Dedifferentiated amniotic fluid mesenchymal stem cell (primary cell): Measurements from ENCODE around the gene GSTM1.
"Not testable (repeated sequence)": the region's sequence is repeated elsewhere in the genome, so short reads cannot be mapped to it uniquely, and the experiment has no call there.

ENCODE experiments used
- DNase-seq: peaks from one replicate; pipeline ENCODE4 v3.0.0-alpha.2; 2016; ENCODE audit errors: extremely low spot score

Gene GSTM1

DNA sequence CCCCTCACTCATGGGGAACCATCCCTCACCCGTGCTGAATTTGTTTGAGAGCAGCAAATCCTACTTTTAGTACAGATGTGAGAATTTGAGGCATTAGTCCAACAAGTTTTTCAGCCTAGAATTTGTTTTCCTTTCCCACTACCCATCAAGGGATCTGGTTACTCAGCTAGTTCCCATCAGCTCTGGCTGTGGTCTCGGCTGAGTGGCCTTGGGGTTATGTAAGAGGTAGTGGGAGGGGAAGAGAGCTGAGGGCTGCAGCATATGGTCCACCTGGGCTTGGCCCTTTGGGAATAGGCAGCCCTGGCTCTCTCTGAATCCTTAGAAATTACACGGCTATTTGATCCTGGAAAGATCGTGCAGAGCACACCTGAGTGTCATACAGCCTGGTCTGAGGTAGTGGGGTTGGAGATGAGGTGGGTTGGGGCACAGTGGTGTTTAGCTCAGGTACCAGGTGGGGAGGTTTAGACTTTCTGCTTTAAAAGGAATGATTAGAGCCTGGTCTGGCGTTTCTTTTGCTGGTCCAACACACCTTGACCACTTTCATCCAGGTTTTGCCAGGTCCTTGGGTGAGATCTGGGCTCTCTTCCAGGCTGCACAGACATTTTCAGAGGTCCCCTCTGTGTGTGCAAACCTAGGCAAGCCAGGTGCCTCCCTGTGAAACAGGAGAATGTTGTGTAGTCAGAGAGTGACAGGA, 27.5 kb upstream of the GSTM1 start:
- no peak for DNase-seq

DNA sequence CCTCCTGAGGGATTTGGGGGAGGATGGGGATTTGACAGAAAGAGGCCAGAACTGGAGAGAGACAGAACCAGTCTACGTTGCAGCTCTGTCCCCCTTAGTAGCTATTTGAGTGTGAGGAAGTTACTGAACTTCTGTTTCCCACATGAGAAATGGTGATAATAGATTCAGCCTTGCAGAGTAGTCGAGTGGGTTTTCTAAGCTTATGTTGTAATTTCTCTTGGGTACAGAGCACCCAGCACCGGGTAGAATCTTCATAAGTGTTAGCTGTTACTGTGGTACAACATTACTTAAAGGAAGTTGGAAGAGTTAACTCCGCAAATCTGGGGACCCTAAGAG, 27.0 kb upstream of the GSTM1 start:
- peak; percentile 7 for DNase-seq

DNA sequence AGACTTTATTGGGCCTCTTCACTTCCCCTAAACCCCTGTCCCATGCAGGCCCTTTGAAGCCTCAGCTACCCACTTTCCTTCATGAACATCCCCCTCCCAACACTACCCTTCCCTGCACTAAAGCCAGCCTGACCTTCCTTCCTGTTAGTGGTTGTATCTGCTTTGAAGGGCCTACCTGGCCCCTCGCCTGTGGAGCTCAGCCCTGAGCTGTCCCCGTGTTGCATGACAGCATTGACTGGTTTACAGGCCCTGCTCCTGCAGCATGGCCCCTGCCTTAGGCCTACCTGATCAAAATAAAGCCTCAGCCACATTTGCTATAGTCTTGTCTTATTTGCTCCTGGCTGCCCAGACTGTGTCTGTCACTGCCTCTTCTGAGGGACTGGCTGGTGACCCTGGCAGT, 26.2 kb upstream of the GSTM1 start:
- DNase-seq = no peak

DNA sequence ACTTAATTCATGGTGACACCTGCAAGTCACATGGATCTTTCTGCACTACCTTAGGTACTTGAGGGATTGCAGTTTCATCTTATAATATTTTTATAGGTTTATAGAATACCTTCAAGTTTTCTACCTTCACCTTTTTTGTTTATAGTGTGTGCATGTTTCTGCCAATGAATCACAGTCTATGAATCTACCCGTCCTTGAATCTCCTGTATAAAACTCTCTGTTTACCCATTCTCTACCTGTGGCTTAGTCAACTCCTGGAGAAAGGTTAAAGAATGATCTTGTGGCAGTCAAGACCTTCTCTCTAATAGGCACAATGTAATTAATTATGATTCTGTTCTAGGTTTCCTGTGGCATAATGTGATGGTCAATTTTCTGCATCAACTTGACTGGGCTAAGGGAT, 22.9 kb upstream of the GSTM1 start:
- peak; percentile 12 for DNase-seq

DNA sequence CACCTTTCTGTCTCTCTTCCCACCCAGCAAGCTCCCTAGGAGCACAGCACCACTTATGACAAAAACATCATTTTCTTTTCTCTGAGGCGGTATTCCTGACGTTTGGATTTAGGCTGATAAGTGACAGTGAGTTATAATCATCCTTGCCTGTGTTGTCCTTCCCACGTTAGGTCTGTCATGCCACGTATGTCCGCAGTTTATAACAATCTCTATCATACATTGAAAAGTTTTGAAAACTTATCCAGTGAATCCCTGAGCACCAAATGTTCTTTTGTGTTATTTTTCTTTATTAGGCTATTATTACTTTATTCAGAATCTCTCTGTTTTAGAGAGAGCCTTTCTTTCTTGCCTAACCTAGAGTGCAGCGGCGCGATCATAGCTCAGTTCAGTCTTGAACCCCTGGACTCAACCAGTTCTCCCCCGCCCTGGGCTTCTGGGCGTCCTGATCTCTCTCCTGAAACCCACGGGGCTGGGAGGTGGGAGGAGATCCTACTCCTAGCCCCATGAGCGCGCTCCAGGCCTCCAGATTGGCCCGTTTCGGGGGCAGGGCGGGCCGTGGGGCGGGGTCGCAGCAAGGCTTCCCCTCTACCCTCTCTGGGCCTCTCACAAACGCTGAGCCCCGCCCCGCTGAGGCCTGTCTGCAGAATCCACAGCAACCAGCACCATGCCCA, 20.0 kb upstream of the GSTM1 start, which contains the start of gene GSTM2:
Gene GSTM2 (plus strand): TSS at position 606 of the 671 bp plus-strand sequence. CDS start 59 bp downstream, at position 665.
- DNase-seq = peak; percentile 88

DNA sequence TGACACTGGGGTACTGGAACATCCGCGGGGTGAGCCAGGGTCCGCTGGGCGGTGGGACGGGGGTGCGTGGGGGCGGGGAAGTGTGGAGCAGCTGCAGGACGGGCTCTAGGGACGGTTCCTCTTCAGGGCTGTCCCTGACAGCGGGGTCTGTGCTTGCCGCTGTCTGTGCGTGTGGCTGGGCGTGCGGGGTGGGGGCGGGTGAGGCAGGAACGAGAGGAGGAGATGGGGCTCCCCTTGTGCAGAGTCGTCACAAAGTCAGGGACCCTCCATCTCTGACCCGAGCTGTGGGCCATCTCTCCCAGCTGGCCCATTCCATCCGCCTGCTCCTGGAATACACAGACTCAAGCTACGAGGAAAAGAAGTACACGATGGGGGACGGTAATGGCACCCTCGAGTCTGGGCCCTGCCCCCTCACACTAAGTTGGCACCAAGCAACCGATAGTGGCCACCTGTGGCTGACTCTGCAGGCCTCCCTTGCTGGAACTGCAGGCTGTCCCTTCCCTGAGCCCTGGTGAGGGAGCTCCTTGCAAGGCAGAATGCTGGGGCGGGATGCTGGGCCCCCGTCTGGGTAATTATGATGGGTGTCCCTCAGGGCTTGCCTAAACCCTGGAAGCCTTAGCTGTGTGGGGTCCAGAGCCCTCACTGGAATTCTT, 19.4 kb upstream of the GSTM1 start:
- no peak for DNase-seq

DNA sequence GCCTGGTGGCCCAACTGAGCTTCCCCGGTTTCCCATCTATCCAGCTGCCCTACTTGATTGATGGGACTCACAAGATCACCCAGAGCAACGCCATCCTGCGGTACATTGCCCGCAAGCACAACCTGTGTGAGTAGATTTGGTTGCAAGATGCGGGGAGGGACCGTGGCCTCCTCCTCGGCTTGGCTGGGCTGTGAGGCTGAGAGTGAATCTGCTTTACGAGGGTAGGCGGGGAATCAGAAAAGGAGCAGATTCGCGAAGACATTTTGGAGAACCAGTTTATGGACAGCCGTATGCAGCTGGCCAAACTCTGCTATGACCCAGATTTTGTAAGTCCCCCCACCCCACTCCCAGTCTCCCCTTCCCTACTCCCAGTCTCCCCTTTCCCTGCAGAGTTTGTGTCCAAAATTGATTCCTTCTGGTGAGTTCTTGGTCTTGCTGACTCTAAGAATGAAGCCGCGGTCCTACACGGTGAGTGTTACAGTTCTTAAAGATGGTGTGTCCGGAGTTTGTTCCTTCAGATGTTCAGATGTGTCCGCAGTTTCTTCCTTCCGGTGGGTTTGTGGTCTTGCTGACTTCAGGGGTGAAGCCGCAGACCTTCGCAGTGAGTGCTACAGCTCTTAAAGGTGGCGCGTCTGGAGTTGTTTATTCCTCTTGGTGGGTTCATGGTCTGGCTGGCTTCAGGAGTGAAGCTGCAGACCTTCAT, 18.2 kb upstream of the GSTM1 start:
- no peak for DNase-seq

DNA sequence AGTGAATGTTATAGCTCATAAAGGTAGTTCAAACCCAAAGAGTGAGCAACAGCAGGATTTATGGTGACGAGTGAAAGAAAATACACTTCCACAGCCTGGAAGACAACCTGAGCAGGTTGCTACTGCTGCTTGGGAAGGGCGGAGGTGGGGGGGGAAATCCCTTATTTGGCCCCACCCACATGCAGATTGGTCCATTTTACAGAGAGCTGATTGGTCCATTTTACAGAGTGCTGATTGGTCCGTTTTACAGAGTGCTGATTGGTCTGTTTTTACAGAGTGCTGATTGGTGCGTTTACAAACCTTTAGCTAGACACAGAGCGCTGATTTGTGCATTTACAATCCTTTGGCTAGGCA, 17.7 kb upstream of the GSTM1 start:
- not testable (repeated sequence) for DNase-seq

DNA sequence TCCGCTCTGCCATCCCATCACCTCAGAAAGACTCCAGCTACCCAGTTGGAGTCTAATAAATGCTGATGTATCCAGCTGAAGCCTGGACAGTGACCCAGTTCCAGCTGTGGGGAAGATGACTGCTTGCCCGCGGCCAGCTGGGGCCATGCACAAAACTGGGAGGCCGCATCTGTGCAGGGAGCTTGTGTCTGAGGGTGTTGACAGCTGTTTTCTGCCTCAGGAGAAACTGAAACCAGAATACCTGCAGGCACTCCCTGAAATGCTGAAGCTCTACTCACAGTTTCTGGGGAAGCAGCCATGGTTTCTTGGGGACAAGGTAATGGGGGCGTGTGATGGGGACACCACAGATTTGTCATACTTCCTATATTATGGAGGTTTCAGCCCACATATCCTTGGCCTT, 16.6 kb upstream of the GSTM1 start:
- no peak for DNase-seq

DNA sequence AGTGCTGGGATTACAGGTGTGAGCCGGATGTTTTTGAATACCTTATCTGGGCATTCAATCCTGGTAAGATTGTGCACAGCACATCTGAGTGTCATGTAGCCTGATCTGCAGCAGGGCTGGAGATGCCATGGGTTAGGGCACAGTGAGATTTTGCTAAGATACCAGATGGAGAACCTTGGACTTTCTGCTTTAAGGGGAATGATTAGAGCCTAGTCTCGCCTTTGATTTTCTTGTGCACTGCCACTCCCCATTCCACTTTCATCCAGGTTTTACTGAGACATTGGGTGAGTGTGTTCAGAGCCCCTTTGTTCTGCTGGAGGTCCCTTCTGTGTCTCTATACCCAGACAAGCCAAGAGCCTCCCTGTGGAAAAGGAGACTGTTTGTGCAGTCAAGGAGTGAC, 13.8 kb upstream of the GSTM1 start:
- not testable (repeated sequence) for DNase-seq

DNA sequence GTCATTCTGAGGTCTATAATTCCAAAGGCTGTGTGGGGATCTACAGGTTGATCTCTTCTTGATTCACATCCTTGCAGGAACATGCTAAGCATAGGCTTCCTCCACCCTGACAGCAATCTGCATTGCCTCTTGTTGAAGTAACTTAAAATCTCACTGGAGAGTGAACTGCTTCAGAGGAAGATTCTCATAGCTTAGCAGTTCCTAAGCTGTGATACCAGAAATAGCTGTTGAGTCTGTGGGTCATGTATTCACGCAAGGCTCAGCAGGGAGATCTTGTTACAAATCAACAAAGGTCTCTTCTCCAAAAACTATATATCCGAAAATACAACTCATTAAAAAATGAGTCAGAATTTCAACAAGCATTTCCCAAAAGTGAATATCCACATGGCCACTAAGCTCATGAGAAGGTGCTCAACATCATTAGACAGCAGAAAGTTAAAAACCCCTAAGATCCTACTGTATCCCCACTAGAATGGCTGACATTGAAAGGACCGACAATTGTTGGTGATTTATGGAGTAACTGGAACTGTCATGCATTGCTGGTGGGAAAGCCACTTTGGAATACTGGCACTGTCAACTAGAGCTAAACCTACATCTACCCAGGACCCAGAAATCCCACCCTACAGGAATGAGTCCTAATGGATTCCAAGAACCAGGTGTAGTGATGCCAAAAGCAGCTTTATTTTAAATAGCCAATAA, 10.8 kb upstream of the GSTM1 start:
- DNase-seq = not testable (repeated sequence)

DNA sequence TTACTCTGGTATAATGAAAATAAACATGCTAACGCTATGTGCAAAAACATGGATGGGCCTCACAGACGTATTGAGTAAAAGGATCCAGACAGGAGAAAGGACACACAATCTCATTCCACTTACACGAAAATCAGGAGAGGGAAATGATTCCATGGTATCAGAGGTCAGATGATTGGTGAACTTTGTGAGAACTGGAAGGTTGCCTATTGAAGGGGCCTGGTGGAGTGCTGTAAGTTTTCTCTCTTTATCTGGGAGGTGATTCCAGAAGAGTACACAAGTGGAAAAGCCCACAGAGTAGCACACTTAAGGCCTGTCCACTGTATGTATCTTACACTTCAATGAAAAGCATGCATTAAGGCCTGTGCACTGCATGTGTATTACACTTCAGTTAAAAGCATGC, 10.2 kb upstream of the GSTM1 start:
- no peak for DNase-seq

DNA sequence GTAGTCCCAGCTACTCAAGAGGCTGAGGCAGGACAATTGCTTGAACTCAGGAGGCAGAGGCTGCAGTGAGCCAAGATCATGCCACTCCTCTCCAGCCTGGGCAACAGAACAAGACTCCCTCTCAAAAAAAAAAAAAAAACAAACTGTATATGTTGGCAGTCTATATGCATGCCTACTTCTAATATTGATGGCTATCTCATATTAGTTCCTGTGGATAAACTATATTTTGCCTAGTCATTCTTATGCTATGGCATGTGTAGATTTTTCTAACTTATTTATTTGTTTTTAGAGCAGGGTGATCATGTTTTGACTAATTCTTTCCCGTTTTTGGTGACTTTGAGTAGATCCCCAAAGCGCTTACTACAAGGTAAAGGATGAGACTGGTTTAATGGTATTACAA, 9.0 kb upstream of the GSTM1 start:
- DNase-seq = not testable (repeated sequence)

DNA sequence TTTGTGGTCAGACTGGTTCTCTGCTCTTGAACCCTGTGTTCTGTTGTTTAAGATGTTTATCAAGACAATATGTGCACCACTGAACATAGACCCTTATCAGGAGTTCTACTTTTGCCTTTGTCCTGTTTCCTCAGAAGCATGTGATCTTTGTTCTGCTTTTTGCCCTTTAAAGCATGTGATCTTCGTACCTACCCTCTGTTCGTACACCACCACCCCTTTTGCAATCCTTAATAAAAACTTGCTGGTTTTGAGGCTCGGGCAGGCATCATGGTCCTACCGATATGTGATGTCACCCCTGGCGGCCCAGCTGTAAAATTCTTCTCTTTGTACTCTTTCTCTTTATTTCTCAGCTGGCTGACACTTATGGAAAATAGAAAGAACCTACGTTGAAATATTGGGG, 2.8 kb upstream of the GSTM1 start:
- not testable (repeated sequence) for DNase-seq

DNA sequence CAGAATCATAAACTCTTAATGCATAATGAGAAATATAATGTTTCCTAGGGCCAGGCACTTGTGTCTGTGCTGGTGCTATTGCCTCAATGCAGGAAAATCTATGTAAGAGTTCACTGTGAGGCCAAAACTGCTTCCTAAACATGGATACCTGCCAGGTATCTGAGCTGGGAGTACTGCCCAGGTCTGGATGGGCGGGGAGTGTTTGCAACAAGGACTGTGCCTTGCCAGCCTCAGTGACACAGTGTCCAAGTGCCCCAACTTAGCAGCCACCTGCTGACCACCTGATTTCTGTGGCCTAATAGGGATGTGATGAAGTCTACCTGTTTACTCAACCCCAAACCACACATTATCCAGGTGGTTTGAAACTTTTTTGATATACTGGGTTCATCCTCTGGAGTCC, 2.2 kb upstream of the GSTM1 start:
- DNase-seq = not testable (repeated sequence)

DNA sequence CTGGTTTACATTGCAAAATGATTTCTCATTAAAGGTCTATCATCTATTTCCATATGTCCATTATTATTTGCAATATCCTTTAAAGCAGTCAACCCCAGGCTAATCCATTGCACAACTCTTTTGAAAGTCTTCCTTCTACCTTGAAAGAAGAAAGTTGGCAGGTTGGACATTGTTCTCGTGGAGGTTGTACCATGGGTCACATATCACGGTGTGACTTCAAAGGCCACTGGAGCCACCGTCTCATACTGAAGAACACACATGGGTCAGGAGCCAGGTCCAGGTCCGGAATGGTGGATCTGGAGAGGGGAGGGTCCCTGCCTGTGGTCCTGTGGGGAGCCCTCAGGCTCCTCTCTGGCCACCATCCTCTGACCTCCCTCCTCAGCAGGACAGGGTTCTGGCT, 1.7 kb upstream of the GSTM1 start:
- not testable (repeated sequence) for DNase-seq

DNA sequence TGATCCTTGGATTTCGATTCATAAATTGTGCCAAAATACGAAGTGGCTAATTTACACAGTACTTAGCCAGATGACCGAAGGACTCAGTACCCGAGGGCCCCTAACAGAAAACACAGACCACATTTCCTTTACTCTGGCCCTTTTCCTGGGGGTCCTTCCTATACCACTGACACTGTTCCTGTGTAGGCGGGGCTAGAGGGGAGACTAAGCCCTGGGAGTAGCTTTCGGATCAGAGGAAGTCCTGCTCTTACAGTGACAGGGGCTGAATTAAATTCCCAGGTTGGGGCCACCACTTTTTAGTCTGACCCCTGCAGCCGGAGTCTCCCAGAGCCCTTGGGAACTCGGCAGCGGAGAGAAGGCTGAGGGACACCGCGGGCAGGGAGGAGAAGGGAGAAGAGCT, 508 bp upstream of the GSTM1 start:
- DNase-seq = not testable (repeated sequence)

DNA sequence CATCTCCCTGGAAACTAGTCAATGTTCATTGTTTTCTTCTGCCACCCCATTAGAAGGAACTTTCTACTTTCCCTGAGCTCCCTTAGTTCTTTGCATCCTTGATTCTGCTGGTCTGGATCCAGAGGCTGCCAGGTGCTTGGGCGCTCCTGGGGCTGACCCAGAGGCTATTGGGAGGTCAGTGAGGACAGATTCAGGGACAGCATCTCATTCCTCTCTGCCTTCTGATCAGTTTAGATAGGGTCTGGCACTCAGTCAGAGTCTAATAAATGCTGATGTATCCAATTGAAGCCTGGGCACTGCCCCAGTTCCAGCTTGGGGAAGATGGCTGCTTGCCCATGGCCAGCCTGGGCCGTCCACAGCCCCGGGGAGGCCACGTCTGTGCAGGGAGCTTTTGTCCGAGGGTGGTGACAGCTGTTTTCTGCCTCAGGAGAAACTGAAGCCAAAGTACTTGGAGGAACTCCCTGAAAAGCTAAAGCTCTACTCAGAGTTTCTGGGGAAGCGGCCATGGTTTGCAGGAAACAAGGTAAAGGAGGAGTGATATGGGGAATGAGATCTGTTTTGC, 2.3 kb downstream of the GSTM1 start:
- no peak for DNase-seq

DNA sequence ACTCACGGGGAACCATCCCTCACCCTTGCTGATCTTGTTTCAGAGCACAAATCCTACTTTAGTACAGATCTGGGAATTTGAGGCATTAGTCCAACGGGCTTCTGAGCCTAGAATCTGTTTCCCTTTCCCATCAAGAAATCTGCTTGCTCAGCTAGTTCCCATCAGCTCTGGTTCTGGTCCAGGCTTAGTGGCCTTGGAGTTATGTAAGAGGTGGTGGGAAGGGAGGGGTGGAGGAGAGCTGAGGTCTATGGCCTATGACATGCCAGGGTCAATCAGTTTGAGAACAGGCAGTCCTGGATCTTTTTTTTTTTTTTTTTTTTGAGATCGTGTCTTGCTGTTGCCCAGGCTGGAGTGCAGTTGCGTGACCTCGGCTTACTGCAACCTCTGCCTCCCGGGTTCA, 4.1 kb downstream of the GSTM1 start:
- DNase-seq = no peak

DNA sequence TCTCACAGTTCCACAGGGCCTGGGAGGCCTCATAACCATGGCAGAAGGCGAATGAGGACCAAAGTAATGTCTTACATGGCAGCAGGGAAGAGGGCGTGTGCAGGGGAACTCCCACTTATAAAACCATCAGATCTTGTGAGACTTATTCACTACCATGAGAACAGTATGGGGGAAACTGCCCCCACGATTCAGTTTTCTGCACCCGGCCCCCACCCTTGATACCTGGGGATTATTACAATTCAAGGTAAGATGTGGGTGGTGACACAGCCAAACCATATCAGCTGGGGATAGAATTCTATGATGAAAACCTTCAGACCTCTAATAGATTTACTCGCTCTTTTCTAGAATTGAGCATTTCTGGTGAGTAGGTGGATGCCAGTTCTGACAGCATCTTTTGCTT, 6.8 kb downstream of the GSTM1 start:
- not testable (repeated sequence) for DNase-seq

DNA sequence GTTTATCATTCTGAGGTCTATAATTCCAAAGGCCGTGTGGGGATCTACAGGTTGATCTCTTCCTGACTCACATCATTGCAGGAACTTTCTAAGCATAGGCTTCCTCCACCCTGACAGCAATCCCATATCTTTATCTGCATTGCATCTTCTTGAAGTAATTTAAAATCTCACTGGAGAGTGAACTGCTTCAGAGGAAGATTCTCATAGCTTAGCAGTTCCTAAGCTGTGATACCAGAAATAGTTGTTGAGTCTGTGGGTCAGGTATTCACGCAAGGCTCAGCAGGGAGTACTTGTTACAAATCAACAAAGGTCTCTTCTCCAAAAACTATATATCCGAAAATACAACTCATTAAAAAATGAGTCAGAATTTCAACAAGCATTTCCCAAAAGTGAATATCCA, 7.5 kb downstream of the GSTM1 start:
- DNase-seq = not testable (repeated sequence)

DNA sequence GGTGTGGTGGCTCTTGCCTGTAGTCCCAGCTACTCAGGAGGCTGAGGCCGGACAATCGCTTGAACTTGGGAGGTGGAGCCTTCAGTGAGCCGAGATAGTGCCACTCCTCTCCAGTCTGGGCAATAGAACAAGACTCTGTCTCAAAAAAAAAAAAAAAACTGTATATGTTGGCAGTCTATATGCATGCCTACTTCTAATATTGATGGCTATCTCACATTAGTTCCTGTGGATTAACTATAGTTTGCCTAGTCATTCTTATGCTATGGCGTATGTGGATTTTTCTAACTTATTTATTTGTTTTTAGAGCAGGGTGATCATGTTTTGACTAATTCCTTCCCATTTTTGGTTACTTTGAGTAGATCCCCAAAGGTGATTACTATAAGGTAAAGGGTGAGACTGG, 9.4 kb downstream of the GSTM1 start:
- DNase-seq = no peak
